NT2/D1 (cell line): ENCODE results near the gene RADIL.

ENCODE experiments used
- DNase-seq: peaks from one replicate; pipeline ENCODE4 v3.0.0-alpha.2; 2011; ENCODE audit warnings: low read depth, low spot score
- H3K27me3 ChIP-seq: 2 replicates; pipeline ENCODE4 v1.6.0; 2011; ENCODE audit warnings: mild to moderate bottlenecking; ENCODE audit not compliant: insufficient read length, insufficient read depth
- H3K36me3 ChIP-seq: 2 replicates; pipeline ENCODE4 v1.6.1; 2011; ENCODE audit warnings: mild to moderate bottlenecking, low read length, mixed read lengths; ENCODE audit not compliant: insufficient read depth, insufficient read length
- H3K4me1 ChIP-seq: 2 replicates; pipeline ENCODE4 v1.5.1; 2011; ENCODE audit not compliant: insufficient read depth, insufficient read length
- H3K4me3 ChIP-seq: 2 replicates; pipeline ENCODE4 v1.5.1; 2011; ENCODE audit warnings: low read depth; ENCODE audit not compliant: insufficient read length
- H3K9ac ChIP-seq: 2 replicates; pipeline ENCODE4 v1.6.0; 2011; ENCODE audit warnings: low read depth; ENCODE audit not compliant: insufficient read length
- H3K9me3 ChIP-seq: 2 replicates; pipeline ENCODE4 v1.5.1; 2011; ENCODE audit warnings: mild to moderate bottlenecking, low read length; ENCODE audit not compliant: insufficient read depth
- SUZ12 ChIP-seq: IDR thresholded peaks from 2 replicates; pipeline ENCODE4 v1.6.1; 2011; ENCODE audit not compliant: insufficient read length, insufficient read depth; ENCODE audit errors: extremely low read depth
- YY1 ChIP-seq: IDR thresholded peaks from 2 replicates; pipeline ENCODE4 v1.6.1; 2011; ENCODE audit not compliant: insufficient read length, insufficient read depth
- ZNF274 ChIP-seq: IDR thresholded peaks from 2 replicates; pipeline ENCODE4 v1.6.1; 2011; ENCODE audit warnings: mild to moderate bottlenecking, low read depth, low read length

Gene RADIL

DNA sequence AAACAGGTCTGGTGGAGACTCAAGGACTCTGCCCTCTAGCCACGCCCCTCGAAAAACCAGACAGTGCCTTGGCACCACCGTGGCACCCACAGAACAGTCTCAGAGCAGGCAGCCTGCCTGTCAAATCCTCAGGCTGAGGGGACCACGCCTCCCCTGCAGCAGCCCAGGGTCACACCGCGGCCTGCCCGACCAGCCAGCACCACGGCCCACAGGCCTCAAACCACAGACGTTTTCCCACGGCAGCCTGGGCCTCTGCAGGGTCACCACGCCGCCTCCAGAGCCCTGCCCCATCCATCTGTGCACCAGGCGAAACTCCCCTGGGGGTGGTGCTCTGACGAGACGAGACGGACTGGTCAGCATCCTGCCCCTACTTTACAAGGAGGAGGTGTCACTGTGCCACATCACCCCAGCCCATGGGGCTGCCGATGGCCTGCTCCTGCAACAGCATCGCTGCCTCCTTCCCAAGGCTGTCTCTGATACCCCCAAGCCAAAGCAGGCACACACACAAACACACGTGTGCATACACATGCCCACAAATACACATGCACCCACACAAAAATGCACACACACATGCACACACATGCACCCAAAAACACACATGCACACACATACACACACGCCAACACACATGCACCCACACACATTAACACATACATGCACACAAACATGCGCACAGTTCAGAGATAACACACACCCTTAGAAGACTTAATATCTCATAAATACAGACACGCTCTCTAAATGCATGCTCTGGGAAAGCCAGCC, 46.3 kb downstream of the RADIL start:
- Histone ChIP-seq H3K36me3 (peaks cover 22% of the 10 kb centered on the region), H3K9ac (no peak overlapping the region)

GRCh38 chr7:4836206-4836661, 47.3 kb downstream of the RADIL start:
- Histone ChIP-seq H3K4me3 (no peak overlapping the region), H3K36me3 (peaks cover 22% of the 10 kb centered on the region), H3K27me3 (no peaks in the 10 kb centered on the region), H3K9ac (no peak overlapping the region), H3K4me1 (peaks cover 18% of the 10 kb centered on the region), H3K9me3 (no peaks in the 10 kb centered on the region)
- TF ChIP-seq ZNF274 (no peak), YY1 (no peak), SUZ12 (no peak)
- DNase-seq: no peak

More for the DNA sequence above, 46.3 kb downstream of the RADIL start:
- Histone ChIP-seq H3K4me1 (peaks cover 18% of the 10 kb centered on the region), H3K4me3 (no peak overlapping the region), H3K27me3 (no peaks in the 10 kb centered on the region), H3K9me3 (no peaks in the 10 kb centered on the region)
- no peak for DNase-seq
- TF ChIP-seq YY1 (no peak), ZNF274 (no peak), SUZ12 (no peak)

GRCh38 chr7:4835398-4836205, 47.9 kb downstream of the RADIL start:
- no peaks in the 10 kb centered on the region for H3K27me3 ChIP-seq
- DNase-seq: no peak
- TF ChIP-seq YY1 (no peak), SUZ12 (no peak), ZNF274 (no peak)

GRCh38 chr7:4834601-4835397, 48.7 kb downstream of the RADIL start:
- no peak for TF ChIP-seq SUZ12
- H3K9ac ChIP-seq: no peak overlapping the region
- H3K4me1 ChIP-seq: peaks cover 18% of the 10 kb centered on the region
- no peaks in the 10 kb centered on the region for H3K9me3 ChIP-seq
- peaks cover 22% of the 10 kb centered on the region for H3K36me3 ChIP-seq
- H3K27me3 ChIP-seq: no peaks in the 10 kb centered on the region
- no peak for DNase-seq
- no peak overlapping the region for H3K4me3 ChIP-seq

More at GRCh38 chr7:4835398-4836205, 47.9 kb downstream of the RADIL start:
- no peak overlapping the region for H3K9ac ChIP-seq
- no peak overlapping the region for H3K4me3 ChIP-seq
- H3K9me3 ChIP-seq: no peaks in the 10 kb centered on the region
- H3K36me3 ChIP-seq: peaks cover 22% of the 10 kb centered on the region
- peaks cover 18% of the 10 kb centered on the region for H3K4me1 ChIP-seq

- peaks cover 27% of the 10 kb centered on the region for H3K36me3 ChIP-seq
- no peak overlapping the region for H3K9ac ChIP-seq
- no peaks in the 10 kb centered on the region for H3K27me3 ChIP-seq
- TF ChIP-seq ZNF274: no peak
- no peak for TF ChIP-seq SUZ12
- no peak for TF ChIP-seq YY1
- H3K4me1 ChIP-seq: peaks cover 18% of the 10 kb centered on the region
- H3K4me3 ChIP-seq: no peak overlapping the region
- H3K9me3 ChIP-seq: no peaks in the 10 kb centered on the region
- DNase-seq: no peak
Measured at GRCh38 chr7:4833691-4834600, 49.6 kb downstream of the RADIL start.

DNA sequence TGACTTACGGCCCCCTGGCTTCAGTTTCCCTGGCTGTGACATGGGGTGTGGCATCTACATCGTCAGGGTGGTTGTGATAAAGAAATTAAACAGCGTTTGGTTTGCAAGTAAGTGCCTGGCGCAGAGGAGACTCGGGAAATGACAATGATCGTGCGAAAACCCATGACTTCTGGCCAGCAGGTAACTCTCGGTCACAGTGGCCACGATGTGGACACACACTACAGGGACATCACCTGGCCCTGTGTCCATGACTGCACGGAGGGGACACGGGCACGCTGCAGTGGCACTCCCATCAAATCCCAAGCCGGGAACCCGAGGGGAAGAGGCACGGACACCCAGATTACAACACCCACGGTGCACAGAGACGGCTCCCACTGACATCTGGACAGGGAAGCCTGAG, 50.3 kb downstream of the RADIL start:
- Histone ChIP-seq H3K9ac (no peak overlapping the region), H3K27me3 (no peaks in the 10 kb centered on the region)
- DNase-seq: no peak

More for the DNA sequence above, 50.3 kb downstream of the RADIL start:
- peaks cover 28% of the 10 kb centered on the region for H3K36me3 ChIP-seq
- H3K9me3 ChIP-seq: no peaks in the 10 kb centered on the region
- no peak overlapping the region for H3K4me3 ChIP-seq
- no peak for TF ChIP-seq YY1
- no peak for TF ChIP-seq ZNF274
- TF ChIP-seq SUZ12: no peak
- H3K4me1 ChIP-seq: peaks cover 11% of the 10 kb centered on the region
